DND-41 (cell line): ENCODE results near the gene HNRNPR.

Source experiments
- ATAC-seq: fragments of 200-7000 bp; cut with Tn5 transposase; 3 replicates; pipeline ENCODE4 v1.9.1; 2021; ENCODE audit warnings: low read depth; ENCODE audit not compliant: insufficient read depth
- DNase-seq: peaks from one replicate; pipeline ENCODE4 v3.0.0-alpha.2; 2020
- H2AFZ ChIP-seq: 2 replicates; pipeline ENCODE4 v1.6.0; 2012; ENCODE audit warnings: low read depth, low read length
- H3K27ac ChIP-seq: 2 replicates; pipeline ENCODE4 v1.5.1; 2012; ENCODE audit warnings: low read length, inconsistent platforms
- H3K27me3 ChIP-seq: fragments of 200-600 bp; sonication (generic); 2 replicates; pipeline ENCODE4 v1.6.0; 2012; ENCODE audit warnings: low read length, mild to moderate bottlenecking, inconsistent platforms; ENCODE audit not compliant: insufficient read depth, poor library complexity
- H3K36me3 ChIP-seq: 2 replicates; pipeline ENCODE4 v1.5.1; 2012; ENCODE audit warnings: low read length, inconsistent platforms; ENCODE audit not compliant: insufficient read depth
- H3K4me1 ChIP-seq: 2 replicates; pipeline ENCODE4 v1.5.1; 2012; ENCODE audit warnings: mild to moderate bottlenecking, low read length; ENCODE audit not compliant: insufficient read depth
- H3K4me2 ChIP-seq: 2 replicates; pipeline ENCODE4 v1.6.0; 2012; ENCODE audit warnings: mild to moderate bottlenecking, moderate library complexity, low read length, inconsistent platforms; ENCODE audit not compliant: insufficient read depth
- H3K4me3 ChIP-seq, 2 experiments: fragments of 200-600 bp in 1 of 2; shearing (Covaris generic) in 1 of 2; 2 replicates each; pipeline ENCODE4 v1.5.1; 2012 to 2016; ENCODE audit warnings: inconsistent platforms in 2 of 2, low read length in 2 of 2, mild to moderate bottlenecking in 2 of 2, low read depth in 1 of 2, moderate library complexity in 1 of 2
- H3K79me2 ChIP-seq: 2 replicates; pipeline ENCODE4 v1.6.0; 2012; ENCODE audit warnings: low read length, inconsistent platforms; ENCODE audit not compliant: insufficient read depth
- H3K9ac ChIP-seq: 2 replicates; pipeline ENCODE4 v1.6.0; 2012; ENCODE audit warnings: low read depth, mild to moderate bottlenecking, inconsistent platforms, low read length, moderate library complexity
- H3K9me3 ChIP-seq: 2 replicates; pipeline ENCODE4 v1.5.1; 2012; ENCODE audit warnings: low read length, moderate library complexity, mild to moderate bottlenecking, inconsistent platforms; ENCODE audit not compliant: insufficient read depth, severe bottlenecking
- H4K20me1 ChIP-seq: 2 replicates; pipeline ENCODE4 v1.6.0; 2012; ENCODE audit warnings: low read length; ENCODE audit not compliant: insufficient read depth
- EZH2 ChIP-seq: IDR thresholded peaks from 3 replicates; pipeline ENCODE4 v1.6.1; 2012; ENCODE audit warnings: borderline replicate concordance, low read depth, mild to moderate bottlenecking, moderate library complexity, low read length, inconsistent platforms; ENCODE audit not compliant: severe bottlenecking
- TF ChIP-seq, protein P1 (sequence below): IDR thresholded peaks from 2 replicates; pipeline ENCODE4 v1.5.1; 2012; ENCODE audit warnings: borderline replicate concordance, low read length, moderate library complexity, mild to moderate bottlenecking; ENCODE audit not compliant: poor library complexity, severe bottlenecking; ENCODE audit errors: extremely low read depth

HNRNPR gene

DNA sequence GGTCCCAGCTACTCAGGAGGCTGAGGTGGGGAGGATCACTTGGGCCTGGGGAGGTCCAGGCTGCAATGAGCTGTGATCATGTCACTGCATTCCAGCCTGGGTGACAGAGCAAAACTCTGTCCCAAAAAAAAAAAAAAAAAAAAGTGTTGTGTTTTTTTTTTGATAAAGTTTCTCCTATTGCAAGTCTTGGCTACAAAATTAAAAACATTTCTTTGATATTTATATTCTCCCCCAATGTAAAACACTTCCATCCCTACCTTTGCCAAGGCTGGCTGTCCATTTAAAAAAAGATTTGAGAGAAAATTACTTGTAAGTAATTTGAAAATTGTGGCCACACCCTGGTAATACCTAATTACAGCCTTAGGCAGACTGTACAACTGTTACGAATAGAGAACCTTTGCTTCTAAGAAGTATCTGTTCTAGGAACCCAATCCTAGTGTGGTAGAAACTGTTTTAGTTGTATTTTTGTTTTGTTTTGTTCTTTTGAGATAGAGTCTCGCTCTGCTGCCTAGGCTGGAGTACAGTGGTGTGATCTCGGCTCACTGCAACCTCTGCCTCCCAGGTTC is 14.3 kb upstream of the HNRNPR start:
- Histone ChIP-seq H3K27me3 (no peaks in the 10 kb centered on the region), H4K20me1 (no peaks in the 10 kb centered on the region), H2AFZ (no peak overlapping the region), H3K9me3 (peaks cover 27% of the 10 kb centered on the region), H3K4me3 (no peak overlapping the region), H3K79me2 (no peaks in the 10 kb centered on the region; the same call in 1 of the 2 replicates), H3K4me2 (no peak overlapping the region), H3K36me3 (peaks cover 33% of the 10 kb centered on the region), H3K4me1 (no peaks in the 10 kb centered on the region), H3K27ac (no peak overlapping the region), H3K9ac (no peak overlapping the region)
- ATAC-seq (no peak), DNase-seq (no peak)
- no peak for TF ChIP-seq EZH2
- TF ChIP-seq, protein P1, sequence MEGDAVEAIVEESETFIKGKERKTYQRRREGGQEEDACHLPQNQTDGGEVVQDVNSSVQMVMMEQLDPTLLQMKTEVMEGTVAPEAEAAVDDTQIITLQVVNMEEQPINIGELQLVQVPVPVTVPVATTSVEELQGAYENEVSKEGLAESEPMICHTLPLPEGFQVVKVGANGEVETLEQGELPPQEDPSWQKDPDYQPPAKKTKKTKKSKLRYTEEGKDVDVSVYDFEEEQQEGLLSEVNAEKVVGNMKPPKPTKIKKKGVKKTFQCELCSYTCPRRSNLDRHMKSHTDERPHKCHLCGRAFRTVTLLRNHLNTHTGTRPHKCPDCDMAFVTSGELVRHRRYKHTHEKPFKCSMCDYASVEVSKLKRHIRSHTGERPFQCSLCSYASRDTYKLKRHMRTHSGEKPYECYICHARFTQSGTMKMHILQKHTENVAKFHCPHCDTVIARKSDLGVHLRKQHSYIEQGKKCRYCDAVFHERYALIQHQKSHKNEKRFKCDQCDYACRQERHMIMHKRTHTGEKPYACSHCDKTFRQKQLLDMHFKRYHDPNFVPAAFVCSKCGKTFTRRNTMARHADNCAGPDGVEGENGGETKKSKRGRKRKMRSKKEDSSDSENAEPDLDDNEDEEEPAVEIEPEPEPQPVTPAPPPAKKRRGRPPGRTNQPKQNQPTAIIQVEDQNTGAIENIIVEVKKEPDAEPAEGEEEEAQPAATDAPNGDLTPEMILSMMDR, result no peak

DNA sequence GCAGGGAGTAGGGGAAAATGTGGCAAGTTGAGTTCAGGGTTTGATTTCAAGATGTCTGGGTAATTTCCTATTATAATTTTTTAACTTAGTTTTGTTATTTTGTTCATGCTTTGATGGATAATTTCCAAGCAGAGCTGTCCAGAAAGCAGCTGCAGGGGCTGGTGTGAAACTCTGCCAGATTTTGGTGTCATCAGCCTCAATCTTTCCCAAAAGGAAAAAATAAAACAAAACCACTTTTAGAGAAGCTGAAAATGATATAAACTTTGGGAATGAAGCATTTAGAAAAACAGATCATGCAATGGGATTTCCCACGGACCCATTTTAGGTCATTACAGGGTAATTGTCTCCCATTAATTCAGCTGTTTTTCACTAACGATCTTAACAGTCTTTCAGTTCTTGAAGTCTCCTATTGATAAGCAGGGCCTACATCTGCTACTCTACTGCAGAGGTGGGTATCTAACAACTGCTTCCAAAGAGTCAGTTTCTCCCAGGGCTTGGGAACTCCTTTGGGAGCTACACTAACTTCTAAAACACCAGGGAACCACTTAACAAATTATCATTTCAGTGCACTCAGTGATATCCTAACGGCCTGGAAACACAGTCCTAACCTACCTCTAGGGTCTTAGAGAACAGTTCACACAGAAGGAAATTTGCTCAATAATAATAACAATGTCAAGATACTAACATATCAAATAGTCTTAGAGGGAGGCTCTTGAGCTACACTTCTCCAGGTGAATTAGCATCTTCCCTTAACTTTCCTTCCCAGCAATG is 13.2 kb upstream of the HNRNPR start:
- Histone ChIP-seq H3K9ac (no peak overlapping the region), H3K4me1 (no peaks in the 10 kb centered on the region), H3K4me2 (no peak overlapping the region), H3K36me3 (peaks cover 23% of the 10 kb centered on the region), H3K27me3 (no peaks in the 10 kb centered on the region), H3K79me2 (no peaks in the 10 kb centered on the region; the same call in 1 of the 2 replicates), H4K20me1 (no peaks in the 10 kb centered on the region), H2AFZ (no peak overlapping the region), H3K27ac (no peak overlapping the region), H3K4me3 (no peak overlapping the region), H3K9me3 (peaks cover 17% of the 10 kb centered on the region)
- ATAC-seq (no peak), DNase-seq (no peak)
- no peak for TF ChIP-seq EZH2
- TF ChIP-seq, protein P1, result no peak

DNA sequence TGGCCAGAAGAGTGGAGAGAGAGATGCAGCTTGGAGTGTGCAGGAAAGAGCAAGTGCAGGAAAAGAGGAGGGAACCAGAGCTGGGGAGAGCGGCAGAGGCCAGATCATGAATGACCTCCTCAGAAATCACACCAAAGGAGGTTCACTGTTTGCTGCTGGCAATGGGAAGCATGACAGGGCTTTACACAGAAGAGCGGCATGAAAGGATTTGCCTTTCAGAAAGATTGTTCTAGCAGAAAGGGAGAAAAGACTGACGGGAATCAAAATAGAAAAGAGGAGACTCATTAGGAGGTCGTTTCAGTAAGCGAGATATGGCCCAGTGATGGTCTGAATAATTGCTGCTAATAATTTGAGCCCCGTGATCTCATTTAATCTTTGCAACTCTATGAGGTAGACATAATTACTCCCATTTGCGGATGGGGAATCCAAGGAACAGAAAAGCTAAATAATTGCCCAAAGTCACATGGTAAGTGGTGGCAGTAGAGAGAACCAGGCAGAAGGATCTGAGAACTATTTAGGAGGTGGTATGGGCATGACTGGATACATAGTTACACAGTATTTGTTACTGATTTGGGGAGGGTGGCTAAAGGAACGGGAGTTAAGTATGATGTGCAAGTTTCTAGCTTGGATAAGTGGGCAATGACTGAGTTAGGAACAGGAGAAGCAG is 12.5 kb upstream of the HNRNPR start:
- H2AFZ ChIP-seq, result no peak overlapping the region
- H4K20me1 ChIP-seq, result no peaks in the 10 kb centered on the region
- DNase-seq (no peak), ATAC-seq (no peak)
- H3K4me1 ChIP-seq, result no peaks in the 10 kb centered on the region
- H3K9ac ChIP-seq, result no peak overlapping the region
- no peak overlapping the region for H3K4me3 ChIP-seq
- TF ChIP-seq EZH2, result no peak
- TF ChIP-seq, protein P1, result no peak
- no peak overlapping the region for H3K4me2 ChIP-seq
- no peaks in the 10 kb centered on the region for H3K79me2 ChIP-seq
- no peak overlapping the region for H3K27ac ChIP-seq
- peaks cover 15% of the 10 kb centered on the region for H3K36me3 ChIP-seq
- H3K27me3 ChIP-seq, result no peaks in the 10 kb centered on the region
- H3K9me3 ChIP-seq, result peaks cover 10% of the 10 kb centered on the region
